Activated B cell treated with CpG ODN at 0.5 μM for 24 hours (primary cell): ENCODE data around the gene CACNA1B. TPM values are rescaled to one million over a fixed set of nuclear protein-coding genes. Genes with fewer than 3 reads are reported as not detected.

Experiments used
- ATAC-seq: fragments of 200-7000 bp; cut with Tn5 transposase; one replicate; pipeline ENCODE4 v1.10.0; 2021; ENCODE audit warnings: low read depth, mild to moderate bottlenecking, moderate library complexity
- CTCF ChIA-PET: fragments of 350-600 bp; sonication (Branson Sonifier 250); formaldehyde crosslinking; loops from one replicate; lab custom pipeline; 2021; ENCODE audit warnings: antibody characterized with exemption; lab: Charles Lee
- POLR2A ChIA-PET: fragments of 350-600 bp; sonication (Branson Sonifier 250); formaldehyde crosslinking; loops from one replicate; lab custom pipeline; 2021; ENCODE audit warnings: antibody characterized with exemption; lab: Charles Lee
- DNase-seq: peaks from one replicate; pipeline ENCODE4 v3.0.0; 2022
- H3K27ac Mint-ChIP-seq: one replicate; pipeline ENCODE4 v1.8.0; 2020; ENCODE audit warnings: mixed read lengths
- H3K27me3 Mint-ChIP-seq: one replicate; pipeline ENCODE4 v1.8.0; 2021; ENCODE audit warnings: mixed read lengths
- H3K36me3 Mint-ChIP-seq: one replicate; pipeline ENCODE4 v1.8.0; 2021; ENCODE audit warnings: low read depth, mixed read lengths
- H3K4me1 Mint-ChIP-seq: one replicate; pipeline ENCODE4 v1.8.0; 2021; ENCODE audit warnings: mixed read lengths
- H3K4me3 Mint-ChIP-seq: one replicate; pipeline ENCODE4 v1.8.0; 2020; ENCODE audit warnings: mild to moderate bottlenecking, mixed read lengths
- H3K9me3 Mint-ChIP-seq: one replicate; pipeline ENCODE4 v1.8.0; 2020; ENCODE audit warnings: mixed read lengths
- intact Hi-C: fragments of 100-400 bp; cut with micrococcal nuclease; formaldehyde crosslinking; loops from one replicate; pipeline ENCODE4 v1.15.1; 2024
- total RNA-seq: library from RNA; stranded (reverse); gene quantifications from 2 replicates; pipeline ENCODE4 v1.2.3, GENCODE V29; 2022
- TF ChIP-seq, protein P1 (sequence below): fragments of 200-600 bp; IDR thresholded peaks from one replicate; pipeline ENCODE4 v1.8.0; 2022; ENCODE audit warnings: antibody characterized with exemption, mild to moderate bottlenecking

CACNA1B gene
- total RNA-seq, 1 donor from 2014 or later: 1.5 TPM

DNA sequence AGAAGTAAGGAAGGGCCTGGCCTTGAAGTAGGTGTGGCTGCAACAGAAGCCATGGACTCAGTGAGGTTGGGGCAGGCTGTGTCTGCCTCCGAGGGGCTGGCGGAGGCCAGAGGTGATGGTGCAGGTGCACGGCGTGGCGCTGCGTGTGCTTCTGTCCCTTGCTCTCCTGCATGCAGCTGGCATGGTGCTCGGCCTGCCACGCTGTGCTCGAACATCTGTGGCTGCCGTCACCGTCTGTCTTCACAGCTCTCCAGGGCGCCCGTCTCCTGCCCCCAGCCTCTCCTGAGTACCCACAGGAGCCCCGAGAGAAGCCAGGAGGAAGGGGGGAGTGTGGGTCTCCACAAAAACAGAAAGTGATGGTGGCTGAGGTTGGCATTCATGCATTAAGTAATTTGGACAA lies 193.7 kb downstream of the CACNA1B start:
- ATAC-seq (no peak), DNase-seq (peak; percentile 5)
- TF ChIP-seq, protein P1, sequence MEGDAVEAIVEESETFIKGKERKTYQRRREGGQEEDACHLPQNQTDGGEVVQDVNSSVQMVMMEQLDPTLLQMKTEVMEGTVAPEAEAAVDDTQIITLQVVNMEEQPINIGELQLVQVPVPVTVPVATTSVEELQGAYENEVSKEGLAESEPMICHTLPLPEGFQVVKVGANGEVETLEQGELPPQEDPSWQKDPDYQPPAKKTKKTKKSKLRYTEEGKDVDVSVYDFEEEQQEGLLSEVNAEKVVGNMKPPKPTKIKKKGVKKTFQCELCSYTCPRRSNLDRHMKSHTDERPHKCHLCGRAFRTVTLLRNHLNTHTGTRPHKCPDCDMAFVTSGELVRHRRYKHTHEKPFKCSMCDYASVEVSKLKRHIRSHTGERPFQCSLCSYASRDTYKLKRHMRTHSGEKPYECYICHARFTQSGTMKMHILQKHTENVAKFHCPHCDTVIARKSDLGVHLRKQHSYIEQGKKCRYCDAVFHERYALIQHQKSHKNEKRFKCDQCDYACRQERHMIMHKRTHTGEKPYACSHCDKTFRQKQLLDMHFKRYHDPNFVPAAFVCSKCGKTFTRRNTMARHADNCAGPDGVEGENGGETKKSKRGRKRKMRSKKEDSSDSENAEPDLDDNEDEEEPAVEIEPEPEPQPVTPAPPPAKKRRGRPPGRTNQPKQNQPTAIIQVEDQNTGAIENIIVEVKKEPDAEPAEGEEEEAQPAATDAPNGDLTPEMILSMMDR: no peak
- ChIA-PET CTCF (no interaction called here), POLR2A (no interaction called here)
- Mint-ChIP-seq H3K4me3 (no peak overlapping the region), H3K4me1 (no peaks in the 10 kb centered on the region), H3K9me3 (no peaks in the 10 kb centered on the region), H3K27ac (no peak overlapping the region), H3K36me3 (no peaks in the 10 kb centered on the region), H3K27me3 (peaks cover 13% of the 10 kb centered on the region)
- intact Hi-C loops: no loop called here

DNA sequence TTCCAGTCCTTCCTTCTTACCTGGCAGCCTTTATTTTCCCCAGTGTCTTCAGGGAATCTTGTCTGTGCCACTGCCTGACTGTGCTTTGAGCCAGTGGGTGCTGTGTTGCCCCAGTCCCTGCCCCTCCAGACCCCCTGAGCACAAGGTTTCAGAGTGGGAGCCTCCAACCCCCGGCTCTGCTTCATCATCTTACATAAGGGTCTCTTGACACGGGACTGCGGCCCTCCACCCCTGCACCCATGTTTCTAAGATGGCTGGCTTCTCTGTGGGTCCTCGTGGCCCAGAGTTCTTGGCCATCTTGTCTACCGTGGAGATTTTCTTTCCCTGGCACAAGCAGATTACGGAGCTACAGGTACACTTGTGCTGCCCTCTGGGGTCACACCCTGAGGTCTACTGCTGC lies 194.1 kb downstream of the CACNA1B start:
- no peak for ATAC-seq
- CTCF ChIA-PET: no interaction called here
- POLR2A ChIA-PET: no interaction called here
- no peak for DNase-seq
- TF ChIP-seq, protein P1: no peak
- Mint-ChIP-seq H3K9me3 (no peaks in the 10 kb centered on the region), H3K4me3 (no peak overlapping the region), H3K27me3 (peaks cover 13% of the 10 kb centered on the region), H3K36me3 (no peaks in the 10 kb centered on the region), H3K4me1 (no peaks in the 10 kb centered on the region), H3K27ac (no peak overlapping the region)
- intact Hi-C loops: no loop called here

- CTCF ChIA-PET: no interaction called here
- Mint-ChIP-seq H3K36me3 (no peaks in the 10 kb centered on the region), H3K4me1 (no peaks in the 10 kb centered on the region), H3K27me3 (peaks cover 15% of the 10 kb centered on the region), H3K9me3 (no peaks in the 10 kb centered on the region), H3K4me3 (no peak overlapping the region), H3K27ac (no peak overlapping the region)
- ATAC-seq (no peak), DNase-seq (peak; percentile 6)
- TF ChIP-seq, protein P1: no peak
- intact Hi-C loops: no loop called here
- POLR2A ChIA-PET: no interaction called here
Measured at GRCh38 chr9:138072161-138072842, 194.7 kb downstream of the CACNA1B start.

DNA sequence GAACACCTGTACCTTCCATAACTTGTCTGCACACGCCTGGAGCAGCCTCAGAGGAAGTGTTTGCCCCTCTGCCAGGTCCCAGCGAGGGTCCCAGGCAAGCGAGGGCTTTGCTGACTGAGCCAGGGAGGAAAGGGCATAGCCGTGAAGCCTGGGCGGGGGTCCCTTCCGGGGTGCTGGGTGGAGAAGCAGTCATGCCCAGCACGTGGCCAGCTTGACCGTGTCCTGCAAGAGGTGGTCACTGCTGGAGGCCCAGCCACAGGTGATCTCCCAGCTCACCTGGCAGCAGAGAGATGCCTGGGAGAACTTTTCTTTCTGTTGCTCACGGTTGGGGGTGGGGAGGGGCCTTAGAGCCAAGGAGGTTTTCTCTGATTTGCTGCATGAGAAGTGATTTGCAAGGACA lies 195.3 kb downstream of the CACNA1B start:
- intact Hi-C loops: no loop called here
- Mint-ChIP-seq H3K27ac (no peak overlapping the region), H3K36me3 (no peaks in the 10 kb centered on the region), H3K4me1 (no peaks in the 10 kb centered on the region), H3K9me3 (no peaks in the 10 kb centered on the region), H3K27me3 (peaks cover 18% of the 10 kb centered on the region), H3K4me3 (no peak overlapping the region)
- TF ChIP-seq, protein P1: no peak
- ATAC-seq (no peak), DNase-seq (no peak)
- ChIA-PET CTCF (no interaction called here), POLR2A (no interaction called here)

DNA sequence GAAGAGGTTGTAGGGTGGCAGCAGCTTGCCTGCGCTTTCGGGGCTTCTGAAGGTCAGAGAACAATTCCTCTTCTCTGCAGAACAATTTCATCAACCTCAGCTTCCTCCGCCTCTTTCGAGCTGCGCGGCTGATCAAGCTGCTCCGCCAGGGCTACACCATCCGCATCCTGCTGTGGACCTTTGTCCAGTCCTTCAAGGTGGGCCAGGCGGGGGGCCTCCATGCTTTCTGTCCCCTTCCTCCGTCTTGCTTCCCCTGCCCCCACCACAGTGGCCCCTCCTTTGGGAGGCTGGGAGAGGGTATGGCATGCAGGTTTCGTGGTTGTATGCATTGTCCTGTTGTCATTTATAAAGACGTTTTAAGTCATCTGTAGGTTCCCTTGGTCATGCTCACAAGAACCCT lies 195.8 kb downstream of the CACNA1B start:
- no peak for DNase-seq
- TF ChIP-seq, protein P1: no peak
- Mint-ChIP-seq H3K4me1 (no peaks in the 10 kb centered on the region), H3K27me3 (peaks cover 21% of the 10 kb centered on the region), H3K9me3 (no peaks in the 10 kb centered on the region), H3K4me3 (no peak overlapping the region), H3K27ac (no peak overlapping the region), H3K36me3 (no peaks in the 10 kb centered on the region)
- no peak for ATAC-seq
- POLR2A ChIA-PET: no interaction called here
- intact Hi-C loops: no loop called here
- CTCF ChIA-PET: no interaction called here
